SH-SY5Y (cell line): ENCODE data around the gene SPNS3.

Source experiments
- GATA2 ChIP-seq: IDR thresholded peaks from 2 replicates; pipeline ENCODE4 v1.6.1; 2011; ENCODE audit warnings: mild to moderate bottlenecking, low read depth, low read length
- GATA3 ChIP-seq: IDR thresholded peaks from 2 replicates; pipeline ENCODE4 v1.6.1; 2011; ENCODE audit warnings: low read depth, mild to moderate bottlenecking, low read length, moderate library complexity

SPNS3 gene

DNA sequence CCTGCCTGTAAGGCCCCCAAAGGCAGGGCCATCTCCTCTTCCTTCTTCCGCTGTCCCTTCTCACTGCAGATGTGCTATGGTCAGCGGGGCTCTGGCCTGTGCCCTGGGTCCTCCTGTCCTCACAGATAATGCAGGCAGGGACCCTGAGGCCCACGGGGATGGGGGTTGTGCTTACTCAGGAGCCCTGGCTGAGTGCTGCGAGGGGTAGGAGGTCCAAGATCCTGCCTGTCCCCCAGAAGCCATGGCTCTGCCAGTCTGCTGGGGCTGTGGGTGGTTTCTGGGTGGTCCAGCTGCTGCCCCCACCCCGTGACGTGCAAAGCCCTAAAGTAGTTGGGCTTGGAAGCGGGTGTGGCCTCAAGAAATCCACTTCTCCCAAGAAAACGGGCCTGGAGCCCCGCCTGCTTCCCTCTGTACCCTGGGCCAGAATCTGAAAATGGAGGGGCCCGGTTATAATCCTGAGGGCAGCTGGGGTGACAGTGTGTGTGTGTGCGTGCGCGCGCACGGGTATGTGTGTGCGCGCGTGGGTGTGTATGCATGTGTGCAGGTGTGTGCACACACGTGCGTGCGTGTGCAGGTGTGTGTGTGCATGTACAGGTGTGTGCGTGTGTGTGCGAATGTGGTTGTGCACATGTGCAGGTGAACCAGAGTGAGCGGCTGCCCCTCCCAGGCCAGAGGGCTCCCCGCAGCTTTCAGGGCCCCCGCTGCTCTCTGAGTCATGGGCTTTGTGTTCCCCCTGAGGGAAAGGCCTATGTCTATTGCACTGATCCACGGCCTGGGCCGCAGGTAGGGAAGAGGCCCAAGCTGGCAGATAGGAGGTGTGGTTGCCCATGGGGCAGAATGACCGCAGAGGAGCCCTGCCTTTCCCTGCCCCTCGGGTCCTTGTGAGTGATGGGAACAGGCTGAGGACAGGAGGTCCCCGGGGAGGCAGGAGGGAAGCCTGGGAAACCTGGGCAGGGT lies 78.7 kb downstream of the SPNS3 start:
- TF ChIP-seq GATA3 = no peak

- no peak for TF ChIP-seq GATA3
- no peak for TF ChIP-seq GATA2
These were observed 79.6 kb downstream of the SPNS3 start for GRCh38 chr17:4513113-4514032.

DNA sequence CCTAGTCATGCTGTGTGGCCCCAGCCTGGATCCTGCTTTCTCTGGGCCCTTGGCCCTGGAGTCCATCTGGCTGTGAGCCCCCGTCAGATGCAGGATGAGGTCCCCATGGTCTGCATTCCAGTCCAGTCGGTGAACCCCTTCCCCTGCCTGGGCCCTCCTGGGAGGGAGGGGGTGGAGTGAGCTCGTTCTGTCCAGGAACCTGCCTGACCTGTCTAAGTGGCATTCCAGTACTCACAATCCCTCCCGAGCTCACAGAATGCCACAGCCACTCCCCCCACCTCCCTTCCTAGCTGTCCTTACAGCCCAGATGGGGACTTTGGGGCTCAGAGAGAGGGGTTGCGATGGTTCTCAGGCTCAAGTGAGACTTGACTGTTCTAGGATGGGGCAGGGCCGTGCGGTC lies 80.5 kb downstream of the SPNS3 start:
- no peak for TF ChIP-seq GATA3
- no peak for TF ChIP-seq GATA2

DNA sequence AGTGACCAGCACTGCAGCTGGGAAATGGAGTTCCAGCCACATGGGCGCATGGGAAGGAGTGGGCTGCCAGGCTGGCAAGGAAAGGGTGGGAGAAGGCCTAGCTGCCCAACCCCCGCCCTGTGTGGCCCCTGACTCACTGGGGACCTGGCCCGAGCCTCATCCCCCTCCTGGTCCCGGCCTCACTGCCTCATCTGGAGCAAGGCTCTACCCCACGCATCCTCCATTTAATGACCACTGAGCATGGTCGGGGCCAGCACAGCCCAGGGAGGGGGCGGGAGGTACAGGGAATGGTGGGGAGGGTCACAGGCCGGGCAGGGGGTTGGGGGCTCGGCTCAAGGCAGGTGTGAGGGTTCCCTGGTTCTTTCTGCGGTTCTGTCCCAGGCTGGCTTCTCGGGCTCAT lies 81.0 kb downstream of the SPNS3 start:
- TF ChIP-seq GATA2 = no peak
- no peak for TF ChIP-seq GATA3

GRCh38 chr17:4515501-4515900 lies 81.8 kb downstream of the SPNS3 start:
- TF ChIP-seq GATA2 (no peak), GATA3 (no peak)

- no peak for TF ChIP-seq GATA2
- no peak for TF ChIP-seq GATA3
These were observed 83.0 kb downstream of the SPNS3 start for GRCh38 chr17:4516735-4517134.

GRCh38 chr17:4518901-4519300 lies 85.2 kb downstream of the SPNS3 start:
- TF ChIP-seq GATA3 (no peak), GATA2 (no peak)

GRCh38 chr17:4519361-4519788 lies 85.6 kb downstream of the SPNS3 start:
- TF ChIP-seq GATA3 = no peak
- no peak for TF ChIP-seq GATA2

DNA sequence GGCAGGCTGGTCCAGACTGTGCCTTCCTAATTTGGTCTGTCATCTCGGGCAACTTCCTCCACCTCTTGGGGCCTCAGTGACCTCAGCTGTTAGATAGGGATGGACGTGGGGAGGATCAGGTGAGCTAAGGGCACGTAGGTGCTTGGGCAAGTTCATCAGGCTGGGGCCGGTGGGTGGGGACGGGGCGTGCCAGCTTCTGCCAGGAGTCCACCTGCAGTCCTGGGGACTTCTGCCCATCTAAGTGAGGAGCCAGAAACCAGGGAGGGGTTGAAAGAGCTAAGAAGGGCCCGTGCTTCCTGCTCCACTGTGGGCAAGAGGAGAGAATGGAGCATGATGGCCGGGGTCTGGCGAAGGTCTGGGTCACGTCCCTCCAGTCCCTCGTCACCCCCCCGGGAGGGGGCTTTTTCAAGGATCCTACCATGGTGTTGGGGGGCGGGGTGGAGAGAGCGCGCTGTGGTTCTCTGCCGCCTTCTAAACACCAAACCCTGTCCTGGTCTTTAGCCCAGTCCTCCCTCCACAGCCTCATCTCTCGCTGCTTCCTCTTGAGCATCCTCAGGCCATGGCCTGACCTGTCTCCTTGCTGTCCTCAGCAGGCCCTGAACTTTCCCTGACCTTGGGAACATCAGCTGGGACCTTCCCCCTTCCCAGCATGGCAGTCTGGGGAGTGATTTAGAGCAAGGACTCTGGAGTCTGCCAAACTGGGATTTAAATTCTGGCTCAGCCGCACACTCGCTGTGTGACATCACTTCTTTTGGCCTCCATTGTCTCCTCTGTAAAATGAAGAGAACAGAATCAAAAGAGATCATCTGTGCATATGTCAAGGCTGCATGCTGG lies 86.5 kb downstream of the SPNS3 start:
- no peak for TF ChIP-seq GATA3
- TF ChIP-seq GATA2 = no peak

DNA sequence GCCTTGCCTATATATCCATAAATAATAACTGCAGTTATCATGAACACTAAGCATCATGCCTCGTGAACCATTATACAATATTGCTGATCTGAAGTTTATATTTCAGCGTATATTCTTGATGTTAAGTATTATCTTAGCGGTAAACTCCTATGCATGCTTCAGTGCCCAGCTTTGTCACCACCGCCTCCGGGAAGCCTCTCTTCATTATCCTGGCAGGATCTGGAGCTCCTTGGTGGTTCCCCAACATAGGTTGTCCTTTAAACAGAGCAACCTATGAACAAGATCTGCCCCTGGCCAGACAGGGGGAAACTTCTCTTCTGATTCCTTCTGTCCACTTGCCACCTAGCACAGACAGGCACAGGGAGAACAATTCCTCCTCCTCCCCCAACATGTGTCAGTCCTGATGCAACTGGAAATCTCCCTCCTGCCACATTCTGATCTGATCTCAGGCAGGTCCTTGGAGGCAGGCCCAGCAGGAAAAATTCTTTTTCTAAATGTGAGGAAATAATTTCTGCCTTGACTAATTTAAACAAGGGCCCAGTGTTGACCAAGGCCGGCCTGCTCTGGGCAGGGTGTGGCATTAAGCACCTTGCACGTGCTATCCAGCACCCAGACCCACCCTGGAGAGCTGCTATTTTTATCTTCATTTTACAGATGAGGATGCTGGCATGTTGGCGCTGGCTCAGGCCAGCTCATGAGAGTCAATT lies 87.3 kb downstream of the SPNS3 start:
- TF ChIP-seq GATA3 = no peak
- no peak for TF ChIP-seq GATA2

GRCh38 chr17:4522661-4523060 lies 88.9 kb downstream of the SPNS3 start:
- TF ChIP-seq GATA3 (no peak), GATA2 (no peak)

GRCh38 chr17:4523946-4524345 lies 90.2 kb downstream of the SPNS3 start:
- no peak for TF ChIP-seq GATA3
- no peak for TF ChIP-seq GATA2

GRCh38 chr17:4525691-4526397 lies 92.1 kb downstream of the SPNS3 start:
- TF ChIP-seq GATA3 (no peak), GATA2 (no peak)

- no peak for TF ChIP-seq GATA2
- TF ChIP-seq GATA3 = no peak
These were observed 93.4 kb downstream of the SPNS3 start for GRCh38 chr17:4527134-4527533.
